HG03432 (cell line): ENCODE results near the gene MPG.

Source experiments
- ATAC-seq: cut with Tn5 transposase; IDR thresholded peaks from one replicate; pipeline ENCODE4 v1.9.1; 2021; ENCODE audit warnings: mild to moderate bottlenecking, moderate library complexity; ENCODE audit not compliant: unreplicated experiment

Gene MPG

DNA sequence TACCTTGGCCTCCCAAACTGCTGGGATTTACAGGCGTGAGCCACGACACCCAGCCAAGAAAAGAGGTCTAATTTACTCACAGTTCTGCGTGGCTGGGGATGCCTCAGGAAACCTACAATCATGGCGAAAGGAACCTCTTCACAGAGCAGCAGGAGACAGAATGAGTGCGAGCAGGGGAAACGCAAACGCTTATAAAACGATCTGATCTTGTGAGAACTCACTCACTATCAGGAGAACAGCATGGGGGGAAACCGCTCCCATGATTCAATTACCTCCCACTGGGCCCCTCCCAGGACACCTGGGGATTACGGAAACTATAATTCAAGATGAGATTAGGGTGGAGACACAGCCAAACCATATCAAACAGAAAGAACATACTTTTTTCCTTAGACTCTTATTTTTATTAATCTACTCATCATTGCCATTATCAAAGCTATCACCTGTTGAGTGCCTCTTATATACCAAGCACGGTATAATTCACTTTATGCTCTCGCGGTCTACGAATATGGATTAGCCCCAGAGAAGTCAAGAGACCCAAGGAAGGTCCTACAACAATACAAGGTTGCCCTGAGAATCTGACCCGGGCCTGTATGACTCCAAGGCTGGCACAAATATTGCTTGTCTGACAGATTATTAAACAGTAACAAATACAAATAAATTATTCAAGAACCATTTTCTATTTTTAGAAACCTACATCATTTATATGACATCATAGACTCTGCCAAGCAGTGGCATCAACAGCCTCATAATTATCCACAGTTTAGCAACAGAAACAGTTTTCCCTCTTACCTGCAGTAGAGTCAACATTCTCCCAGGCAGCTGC, 27.0 kb upstream of the MPG start:
- no peak for ATAC-seq

- ATAC-seq = peak; percentile 92
Observed at GRCh38 chr16:53346-54236, 24.4 kb upstream of the MPG start, which contains the start of the genes POLR3K and SNRNP25. Gene POLR3K, minus strand, starts transcription at chr16:53608. Its CDS starts 22 bp downstream, at chr16:53586. Gene SNRNP25, plus strand, starts transcription at chr16:53828. Its CDS starts 189 bp downstream, at chr16:54017.

DNA sequence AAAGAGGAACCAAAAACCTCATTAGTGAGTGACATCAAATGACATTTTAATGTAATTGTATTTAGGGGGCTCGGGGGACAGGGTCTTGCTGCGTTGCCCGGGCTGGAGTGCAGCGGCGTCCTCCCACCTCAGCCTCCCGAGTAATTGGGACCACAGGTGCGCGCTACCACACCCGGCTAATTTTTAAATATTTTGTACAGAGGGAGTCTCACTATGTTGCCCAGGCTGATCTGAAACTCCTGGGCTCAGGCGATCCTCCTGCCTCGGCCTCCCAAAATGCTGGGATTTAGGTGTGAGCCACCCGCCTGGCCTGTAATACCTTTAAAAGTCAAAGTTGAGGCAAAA, 23.8 kb upstream of the MPG start:
- ATAC-seq = no peak

DNA sequence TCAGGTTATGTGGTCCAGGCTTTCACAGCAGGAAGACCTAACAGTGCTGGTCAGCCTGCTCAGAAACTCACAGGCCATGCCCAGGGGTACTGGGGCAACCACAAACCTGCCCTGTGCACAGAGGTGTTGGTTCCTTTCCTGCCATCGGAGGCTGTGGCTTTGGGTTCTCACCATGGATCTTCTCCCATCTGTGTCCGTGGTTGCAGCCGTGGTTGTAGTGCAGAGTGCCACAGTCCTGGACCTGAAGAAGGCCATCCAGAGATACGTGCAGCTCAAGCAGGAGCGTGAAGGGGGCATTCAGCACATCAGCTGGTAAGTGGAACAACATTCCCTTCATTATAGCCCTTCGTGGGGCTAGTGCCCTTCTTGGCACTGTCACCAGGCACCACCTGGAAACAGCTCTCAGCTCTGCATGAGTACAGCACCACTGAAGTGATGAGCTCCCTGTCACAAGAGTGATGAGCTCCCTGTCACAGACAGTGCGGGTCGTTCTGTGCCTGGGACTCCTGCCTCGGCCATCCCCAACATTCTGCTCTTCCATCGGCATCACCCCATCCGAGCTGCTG, 22.4 kb upstream of the MPG start:
- no peak for ATAC-seq

DNA sequence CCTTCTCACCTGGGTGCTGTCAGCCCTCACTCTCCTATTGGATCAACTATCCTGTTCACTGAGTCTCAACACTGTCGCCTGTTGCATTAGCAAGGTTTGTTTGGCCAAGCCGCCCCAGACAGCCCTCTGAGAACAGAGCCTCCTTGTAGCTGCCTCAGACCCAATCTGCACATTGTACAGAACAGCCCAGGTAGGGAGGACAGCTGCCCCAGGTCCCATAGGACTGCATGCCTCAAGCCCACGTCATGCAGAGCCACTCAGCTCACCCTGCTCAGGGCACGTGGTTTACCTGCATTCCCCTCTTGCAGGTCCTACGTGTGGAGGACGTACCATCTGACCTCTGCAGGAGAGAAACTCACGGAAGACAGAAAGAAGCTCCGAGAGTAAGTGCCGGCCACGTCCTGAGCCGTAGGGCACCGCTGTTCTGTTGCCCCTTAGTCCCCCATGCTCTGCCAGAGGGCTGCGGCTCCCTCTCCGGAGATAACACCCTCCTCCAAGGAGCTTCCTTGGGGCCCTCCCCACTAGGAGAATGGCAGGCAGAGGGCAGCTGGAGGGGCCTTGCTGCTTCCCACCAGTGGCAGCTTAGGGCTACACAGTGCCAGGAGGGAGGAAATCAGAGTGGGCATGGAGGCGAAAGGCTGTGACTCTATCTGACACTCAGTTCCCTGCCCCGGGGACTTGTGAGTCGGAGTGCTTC, 21.6 kb upstream of the MPG start:
- ATAC-seq = no peak

DNA sequence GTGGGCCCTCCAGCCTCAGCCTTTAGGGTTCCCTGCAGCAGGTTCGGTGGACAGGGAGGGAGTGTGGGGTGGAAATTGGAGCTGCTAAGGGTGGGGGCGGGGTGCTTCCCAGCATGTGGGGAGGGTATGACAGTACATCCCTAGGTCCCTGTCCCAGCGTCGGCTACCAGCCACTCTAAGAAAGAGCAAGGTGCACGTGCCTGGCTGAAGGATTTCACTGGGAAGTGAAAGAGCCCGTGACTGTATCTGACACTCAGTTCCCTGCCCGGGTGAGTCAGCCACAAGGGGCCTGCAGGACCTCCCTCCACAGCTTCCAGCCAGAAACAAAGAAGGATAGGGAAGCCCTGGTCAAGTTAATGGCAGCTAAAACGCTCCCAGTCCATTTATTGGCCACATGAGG, 20.3 kb upstream of the MPG start:
- no peak for ATAC-seq

DNA sequence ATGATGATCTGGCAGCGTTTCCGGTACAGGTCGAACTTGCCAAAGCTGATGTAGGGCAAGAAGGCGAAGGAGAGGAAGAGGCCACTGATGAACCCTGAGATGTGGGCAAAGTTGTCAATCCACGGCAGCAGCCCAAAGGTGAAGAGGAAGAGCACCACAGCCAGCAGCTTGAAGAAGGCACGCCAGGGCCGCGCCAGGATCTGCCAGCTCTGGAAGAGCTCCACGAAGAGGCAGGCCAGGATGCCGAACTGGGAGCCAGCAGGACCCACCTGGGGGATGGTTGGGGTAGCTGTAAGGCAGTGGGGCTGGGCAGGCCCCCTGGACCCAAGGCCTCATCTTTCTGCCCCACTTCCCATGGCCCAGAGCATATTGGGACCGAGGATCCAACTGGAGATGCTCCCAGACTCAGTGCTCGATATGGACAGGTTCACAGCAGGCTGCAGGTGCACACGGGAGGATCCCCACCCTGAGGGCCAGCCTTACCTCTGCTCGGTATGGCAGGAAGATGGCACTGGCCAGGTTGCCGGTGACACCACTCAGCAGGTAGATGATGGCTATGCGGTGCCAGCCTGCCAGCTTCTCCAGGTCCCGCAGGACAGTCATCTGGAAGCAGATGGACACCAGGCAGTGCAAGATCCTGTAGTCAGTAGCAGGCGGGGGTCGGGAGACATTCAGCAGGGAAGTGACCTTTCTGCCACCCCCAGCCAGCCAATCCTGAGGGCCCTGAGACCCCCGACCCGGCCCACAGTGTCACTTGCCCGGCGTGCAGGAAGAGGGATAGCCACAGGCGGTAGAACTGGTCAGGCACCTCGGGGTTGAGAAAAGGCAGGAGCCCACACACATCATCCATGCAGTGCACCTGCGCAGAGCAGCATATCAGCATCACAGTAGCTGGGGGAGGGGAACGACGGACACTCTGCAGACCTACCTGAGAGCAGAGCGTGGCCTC, 19.3 kb upstream of the MPG start:
- ATAC-seq = no peak

- ATAC-seq = no peak
Observed at GRCh38 chr16:59440-60059, 18.5 kb upstream of the MPG start.

- ATAC-seq = no peak
Observed at GRCh38 chr16:60166-60565, 17.9 kb upstream of the MPG start.

GRCh38 chr16:60929-61878, 16.8 kb upstream of the MPG start:
- no peak for ATAC-seq

DNA sequence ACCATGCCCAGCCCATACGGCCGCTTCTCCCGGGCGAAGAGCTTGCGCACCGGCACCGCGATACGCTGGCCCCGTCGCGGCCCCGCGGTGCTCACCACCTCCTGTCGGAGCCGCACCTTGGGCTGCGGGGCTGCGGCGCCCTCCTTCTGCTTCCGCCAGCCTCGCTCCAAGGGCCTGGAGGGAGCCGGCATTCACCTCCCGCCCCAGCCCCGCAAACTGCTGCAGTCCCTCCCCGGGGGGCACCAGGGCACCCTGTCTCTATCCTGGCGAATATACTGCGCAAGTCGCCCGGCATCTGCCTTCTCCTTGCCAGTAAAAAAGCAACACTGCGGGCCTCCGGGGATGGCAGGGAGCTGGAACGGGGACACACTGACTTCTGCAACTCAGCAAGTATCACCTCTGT, 16.1 kb upstream of the MPG start:
- no peak for ATAC-seq

- ATAC-seq = no peak
Observed at GRCh38 chr16:62283-62967, 15.6 kb upstream of the MPG start.

DNA sequence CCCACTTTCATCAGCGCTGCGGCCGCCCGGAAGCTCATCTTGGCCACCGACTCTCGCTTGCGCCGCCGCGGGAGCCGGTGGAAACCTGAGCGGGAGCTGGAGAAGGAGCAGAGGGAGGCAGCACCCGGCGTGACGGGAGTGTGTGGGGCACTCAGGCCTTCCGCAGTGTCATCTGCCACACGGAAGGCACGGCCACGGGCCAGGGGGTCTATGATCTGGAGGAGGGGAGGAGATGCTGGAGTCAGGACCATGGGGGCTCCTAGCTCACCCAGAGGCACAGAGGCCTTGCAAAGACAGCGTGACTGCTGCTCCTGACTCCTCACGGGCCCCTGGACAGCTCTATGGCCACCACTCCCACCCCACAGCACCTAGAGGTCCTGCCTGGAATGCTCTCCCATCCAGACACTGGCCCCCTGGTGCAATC, 15.0 kb upstream of the MPG start:
- no peak for ATAC-seq

GRCh38 chr16:63466-63865, 14.6 kb upstream of the MPG start:
- ATAC-seq = no peak

DNA sequence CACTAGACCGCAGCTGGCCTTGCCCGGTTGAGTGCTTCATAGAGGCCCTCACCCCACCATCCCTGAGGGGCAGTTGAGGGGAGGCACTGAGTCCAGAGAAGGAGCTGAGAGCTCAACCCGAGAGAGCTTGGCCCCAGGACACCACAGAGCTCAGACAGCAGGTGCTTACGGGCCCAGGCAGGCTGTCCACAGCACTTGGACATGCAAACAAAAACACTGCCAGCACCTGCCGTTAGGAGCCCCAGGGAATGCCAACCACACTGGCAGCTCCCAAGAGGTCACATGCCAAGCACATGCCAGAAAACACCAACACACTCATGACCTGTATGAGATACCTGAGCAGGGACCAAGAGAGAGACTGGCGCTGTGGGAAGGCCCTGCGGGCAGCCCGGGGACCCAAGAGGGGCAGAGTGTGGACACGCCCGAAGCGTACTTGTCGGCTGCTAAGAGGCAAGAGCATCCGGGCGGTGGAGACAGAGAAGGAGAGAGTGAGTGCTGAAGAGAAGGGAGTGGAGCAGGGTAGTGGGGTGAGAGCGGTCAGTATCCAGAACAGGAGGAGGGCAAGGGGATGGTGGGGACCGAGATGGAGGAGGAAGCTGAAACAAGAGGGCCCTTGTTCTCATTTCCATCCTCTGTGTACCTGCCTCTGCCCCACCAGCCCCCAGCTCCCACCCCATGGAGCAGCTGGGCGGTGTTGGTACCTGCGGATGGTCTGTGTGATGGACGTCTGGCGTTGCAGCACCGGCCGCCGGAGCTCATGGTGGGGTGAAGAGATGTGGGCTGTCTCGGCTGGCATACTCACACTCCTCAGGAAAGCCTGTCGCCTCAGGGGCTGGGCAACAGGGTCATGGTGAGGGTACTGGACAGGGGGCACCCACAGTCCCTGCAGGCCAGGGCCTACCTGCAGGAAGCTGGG, 13.8 kb upstream of the MPG start:
- no peak for ATAC-seq

- ATAC-seq = no peak
Observed at GRCh38 chr16:64914-65255, 13.1 kb upstream of the MPG start.

- peak; percentile 63 for ATAC-seq
Observed at GRCh38 chr16:65745-66144, 12.3 kb upstream of the MPG start.
